GM19043 (cell line): ENCODE results near the gene TNFRSF12A.
A peak's percentile ranks its signal among the peaks of the same experiment; 100 is the strongest.

Source experiments
- ATAC-seq: cut with Tn5 transposase; IDR thresholded peaks from one replicate; pipeline ENCODE4 v1.9.1; 2021; ENCODE audit warnings: low read depth; ENCODE audit not compliant: unreplicated experiment

Gene TNFRSF12A, protein sequence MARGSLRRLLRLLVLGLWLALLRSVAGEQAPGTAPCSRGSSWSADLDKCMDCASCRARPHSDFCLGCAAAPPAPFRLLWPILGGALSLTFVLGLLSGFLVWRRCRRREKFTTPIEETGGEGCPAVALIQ

DNA sequence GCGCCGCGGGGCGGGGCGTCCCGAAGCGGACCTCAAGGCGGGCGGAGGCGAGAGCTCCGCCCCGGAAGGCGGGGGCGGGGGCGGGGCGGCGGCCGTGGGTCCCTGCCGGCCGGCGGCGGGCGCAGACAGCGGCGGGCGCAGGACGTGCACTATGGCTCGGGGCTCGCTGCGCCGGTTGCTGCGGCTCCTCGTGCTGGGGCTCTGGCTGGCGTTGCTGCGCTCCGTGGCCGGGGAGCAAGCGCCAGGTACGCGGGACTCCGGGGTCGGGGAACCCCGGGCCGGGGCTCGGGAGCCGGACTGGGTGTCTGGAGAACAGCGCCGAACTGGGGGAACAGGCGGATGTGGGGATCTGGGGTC, at the start of gene TNFRSF12A:
TNFRSF12A (plus strand) TSS at position 122 of the 357 bp plus-strand sequence; CDS start at position 152, 30 bp downstream.
- ATAC-seq: no peak

GRCh38 chr16:2970563-2970962, 49.6 kb upstream of the TNFRSF12A start:
- ATAC-seq: no peak

GRCh38 chr16:2971134-2971984, 48.8 kb upstream of the TNFRSF12A start:
- no peak for ATAC-seq

- no peak for ATAC-seq
These were observed 48.0 kb upstream of the TNFRSF12A start for GRCh38 chr16:2971985-2972784.

GRCh38 chr16:2973093-2973492, 47.1 kb upstream of the TNFRSF12A start:
- no peak for ATAC-seq

GRCh38 chr16:2973605-2974318, 46.4 kb upstream of the TNFRSF12A start:
- ATAC-seq: no peak

GRCh38 chr16:2974319-2975056, 45.7 kb upstream of the TNFRSF12A start:
- ATAC-seq: no peak

DNA sequence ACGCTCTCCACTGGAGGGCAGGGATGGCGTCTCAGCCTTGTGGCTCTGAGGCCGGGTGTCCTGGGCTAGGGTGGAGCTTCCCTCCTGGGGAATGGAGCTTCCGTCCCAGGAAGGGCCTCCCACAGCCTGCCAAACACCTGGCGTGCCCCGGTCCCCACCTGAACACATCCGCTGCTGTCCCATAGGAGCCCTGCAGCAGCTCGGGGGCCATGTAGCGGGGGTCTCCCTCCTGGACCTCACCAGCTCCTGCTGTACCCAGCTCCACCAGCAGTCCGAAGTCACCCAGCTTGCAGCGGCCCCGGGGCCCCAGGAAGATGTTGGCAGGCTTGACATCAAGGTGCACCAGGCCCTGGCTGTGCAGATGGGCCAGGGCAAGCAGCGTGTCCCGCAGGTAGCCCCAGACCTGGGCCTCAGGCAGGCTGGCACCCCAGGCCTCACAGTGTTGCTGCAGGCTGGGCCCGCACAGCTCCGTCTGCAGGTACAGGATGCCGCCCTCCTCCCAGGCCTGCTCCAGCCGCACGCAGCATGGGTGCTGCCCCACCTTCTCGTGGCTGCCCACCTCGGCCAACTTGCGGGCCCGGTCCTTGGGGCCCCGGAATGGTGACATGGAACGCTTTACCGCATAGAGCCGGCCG, 44.9 kb upstream of the TNFRSF12A start:
- no peak for ATAC-seq

GRCh38 chr16:2976201-2976600, 44.0 kb upstream of the TNFRSF12A start:
- no peak for ATAC-seq

DNA sequence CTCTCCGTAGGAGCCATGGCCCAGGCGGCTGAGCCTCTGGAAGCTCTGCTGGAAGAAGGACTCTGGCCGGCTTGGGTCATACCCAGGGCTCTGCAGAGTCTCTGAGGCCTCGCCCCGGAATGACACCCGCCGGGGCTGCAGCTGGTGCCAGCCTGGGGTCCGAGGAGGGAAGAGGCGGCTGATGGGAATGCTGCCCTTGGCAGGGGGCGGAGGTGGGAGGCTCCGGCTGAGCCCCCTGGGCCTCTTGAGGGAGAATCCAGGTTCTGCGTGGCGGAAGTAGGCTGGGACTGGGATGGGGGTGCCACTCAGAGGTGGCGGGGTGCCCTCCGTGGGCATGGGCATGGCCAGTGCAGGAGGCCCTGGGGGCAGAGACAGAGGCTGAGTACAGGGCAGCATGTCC, 43.5 kb upstream of the TNFRSF12A start:
- no peak for ATAC-seq

- ATAC-seq: no peak
These were observed 42.7 kb upstream of the TNFRSF12A start for GRCh38 chr16:2977440-2977839.

- no peak for ATAC-seq
These were observed 40.4 kb upstream of the TNFRSF12A start for GRCh38 chr16:2979669-2980226.

DNA sequence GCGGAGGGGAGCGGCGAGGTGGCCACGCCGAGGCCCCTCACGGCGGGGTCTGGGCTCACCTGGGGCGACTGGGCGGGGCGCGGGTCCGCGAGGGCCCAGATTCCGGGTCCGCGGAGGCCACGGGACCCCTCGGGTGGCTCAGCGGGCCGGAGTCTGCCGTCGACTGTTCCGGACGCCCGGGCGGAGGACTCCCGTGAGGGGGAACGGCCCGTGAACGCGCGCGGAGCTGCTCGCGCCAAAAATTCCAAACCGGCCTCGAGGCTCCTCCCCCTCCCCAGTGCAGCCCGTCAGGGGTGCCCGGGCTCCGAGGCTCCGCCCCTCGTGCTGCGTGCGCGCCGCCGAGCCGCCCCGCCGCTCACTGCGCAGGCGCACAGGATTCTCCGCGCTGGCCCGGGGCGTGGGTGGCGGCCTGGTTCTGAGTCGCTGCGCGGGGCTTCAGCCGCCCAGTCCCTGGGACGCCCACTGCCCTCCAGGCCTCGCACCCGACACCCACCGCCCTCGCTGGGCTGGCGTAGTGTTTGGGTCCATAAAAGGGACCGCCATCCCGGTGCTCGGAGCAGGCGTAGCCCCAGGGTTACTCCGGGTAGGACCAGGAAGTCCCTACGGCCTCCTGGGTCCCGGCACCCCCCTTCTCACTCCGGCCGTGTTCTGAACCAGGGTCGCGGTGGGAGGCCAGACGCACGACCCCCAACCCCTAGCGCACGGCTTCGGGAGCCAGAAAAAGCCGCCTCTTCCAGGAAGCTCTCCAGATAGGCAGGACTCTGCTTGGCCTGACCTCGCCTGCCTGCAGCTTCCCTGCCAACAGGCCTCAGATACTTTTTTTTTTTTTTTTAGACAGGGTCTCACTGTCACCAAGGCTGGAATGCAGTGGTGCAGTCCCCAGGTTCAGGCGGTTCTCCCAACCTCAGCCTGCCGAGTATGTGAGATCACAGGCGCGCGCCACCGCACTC, 39.7 kb upstream of the TNFRSF12A start, which contains the start of gene PKMYT1:
PKMYT1 (minus strand) TSS at position 220 of the 950 bp plus-strand sequence. CDS start 789 bp downstream, outside the sequence.
- peak; percentile 76 for ATAC-seq

GRCh38 chr16:2981177-2981898, 38.8 kb upstream of the TNFRSF12A start:
- no peak for ATAC-seq

- ATAC-seq: no peak
These were observed 38.3 kb upstream of the TNFRSF12A start for GRCh38 chr16:2981899-2982250.

- no peak for ATAC-seq
These were observed 37.8 kb upstream of the TNFRSF12A start for GRCh38 chr16:2982402-2982801.

GRCh38 chr16:2983706-2984136, 36.4 kb upstream of the TNFRSF12A start:
- ATAC-seq: no peak
